Endothelial cell of umbilical vein (primary cell): ENCODE results near the gene BCR. TPM values are rescaled to one million over a fixed set of nuclear protein-coding genes. Genes with fewer than 3 reads are reported as not detected.

Experiments
- BruUV-seq: library from RNA; stranded (reverse); fragments of 400-500 nt; replicated peaks from 2 replicates; lab custom pipeline; 2021; lab: Mats Ljungman, UMichigan
- CTCF ChIA-PET: fragments of 300-600, 350-600 bp; sonication (Branson Sonifier 250); formaldehyde crosslinking; loops from one replicate; lab custom pipeline; 2021; ENCODE audit warnings: antibody characterized with exemption, inconsistent platforms; lab: Charles Lee
- POLR2A ChIA-PET: fragments of 300-600, 350-600 bp; sonication (Branson Sonifier 250); formaldehyde crosslinking; loops from one replicate; lab custom pipeline; 2021; ENCODE audit warnings: antibody characterized with exemption, inconsistent platforms; lab: Charles Lee
- DNase-seq: peaks from one replicate; pipeline ENCODE4 v3.0.0-alpha.2; 2011; ENCODE audit warnings: low read depth, low spot score
- FAIRE-seq: peaks from 2 replicates; lab custom pipeline; 2011; peaks lifted over from hg19 to GRCh38; lab: Jason Lieb, UNC
- H2AFZ ChIP-seq: 2 replicates; pipeline ENCODE4 v1.6.0; 2012; ENCODE audit warnings: low read depth, low read length, control low read depth, inconsistent platforms
- H3K27ac ChIP-seq: 2 replicates; pipeline ENCODE4 v1.5.1; 2011; ENCODE audit warnings: low read depth, mild to moderate bottlenecking, control low read depth, low read length, moderate library complexity; ENCODE audit not compliant: insufficient read depth
- H3K27me3 ChIP-seq, 2 experiments: 2 replicates each; pipeline versions ENCODE4 v1.6.0 to v1.6.1; 2011; ENCODE audit warnings: low read length in 2 of 2, mixed read lengths in 1 of 2; ENCODE audit not compliant: control insufficient read depth in 2 of 2, insufficient read depth in 2 of 2
- H3K36me3 ChIP-seq, 2 experiments: 2 replicates in 1 of 2; 3 replicates in 1 of 2; pipeline ENCODE4 v1.5.1; 2011; ENCODE audit warnings: low read length in 2 of 2, mild to moderate bottlenecking in 1 of 2, moderate library complexity in 1 of 2; ENCODE audit not compliant: control insufficient read depth in 2 of 2, insufficient read depth in 2 of 2; ENCODE audit errors: extremely low read depth in 1 of 2
- H3K4me1 ChIP-seq: 3 replicates; pipeline ENCODE4 v1.5.1; 2011; ENCODE audit warnings: mild to moderate bottlenecking, low read length; ENCODE audit not compliant: control insufficient read depth, insufficient read depth; ENCODE audit errors: extremely low read depth
- H3K4me2 ChIP-seq: 2 replicates; pipeline ENCODE4 v1.6.1; 2011; ENCODE audit warnings: low read length, control low read depth, mixed read lengths; ENCODE audit not compliant: insufficient read depth
- H3K4me3 ChIP-seq, 3 experiments: fragments of 200-600 bp in 1 of 3; sonication (generic), shearing (Covaris generic) in 1 of 3; replicated peaks in 1 of 3; 2 replicates each; pipeline ENCODE4 v1.5.1; 2011 to 2016; ENCODE audit warnings: control low read depth in 3 of 3, low read length in 3 of 3, mild to moderate bottlenecking in 2 of 3, inconsistent platforms in 1 of 3, low read depth in 1 of 3, moderate library complexity in 1 of 3; ENCODE audit not compliant: insufficient read depth in 1 of 3
- H3K79me2 ChIP-seq: 2 replicates; pipeline ENCODE4 v1.6.0; 2012; ENCODE audit warnings: low read length, inconsistent platforms; ENCODE audit not compliant: control insufficient read depth, insufficient read depth
- H3K9ac ChIP-seq: replicated peaks from 2 replicates; pipeline ENCODE3; 2011; ENCODE audit warnings: low read length, control low read depth; ENCODE audit not compliant: insufficient read depth; ENCODE audit errors: extremely low read depth
- H3K9me1 ChIP-seq: replicated peaks from 3 replicates; pipeline ENCODE4 v1.6.0; 2011; ENCODE audit warnings: mild to moderate bottlenecking, low read length; ENCODE audit not compliant: control insufficient read depth, insufficient read depth; ENCODE audit errors: extremely low read depth
- H3K9me3 ChIP-seq: replicated peaks from 2 replicates; pipeline ENCODE4 v1.5.1; 2012; ENCODE audit warnings: low read length, inconsistent platforms; ENCODE audit not compliant: control insufficient read depth, insufficient read depth
- H4K20me1 ChIP-seq: replicated peaks from 2 replicates; pipeline ENCODE3; 2011; ENCODE audit warnings: mild to moderate bottlenecking, low read length; ENCODE audit not compliant: control insufficient read depth, insufficient read depth; ENCODE audit errors: extremely low read depth
- EZH2 ChIP-seq: IDR thresholded peaks from 2 replicates; pipeline ENCODE4 v1.6.1; 2012; ENCODE audit warnings: borderline replicate concordance, low read depth, mild to moderate bottlenecking, moderate library complexity, low read length, inconsistent platforms; ENCODE audit not compliant: severe bottlenecking
- FOS ChIP-seq: IDR thresholded peaks from 2 replicates; pipeline ENCODE4 v1.6.1; 2011; ENCODE audit warnings: mild to moderate bottlenecking, low read length, moderate library complexity, borderline replicate concordance; ENCODE audit not compliant: insufficient read depth
- GATA2 ChIP-seq: IDR thresholded peaks from 2 replicates; pipeline ENCODE4 v1.7.0; 2011; ENCODE audit warnings: low read depth, mild to moderate bottlenecking, moderate library complexity, mixed read lengths, low read length; ENCODE audit not compliant: insufficient read length, insufficient read depth
- JUN ChIP-seq: IDR thresholded peaks from 2 replicates; pipeline ENCODE4 v1.6.1; 2011; ENCODE audit warnings: borderline replicate concordance, low read depth; ENCODE audit not compliant: insufficient read length, insufficient read depth
- MYC ChIP-seq: IDR thresholded peaks from one replicate; pipeline ENCODE4 v1.6.1; 2011; ENCODE audit warnings: mild to moderate bottlenecking, low read depth, low read length
- POLR2A ChIP-seq: IDR thresholded peaks from 2 replicates; pipeline ENCODE4 v1.6.1; 2012; ENCODE audit warnings: low read depth, mild to moderate bottlenecking, control low read depth, low read length
- POLR2AphosphoS5 ChIP-seq: IDR thresholded peaks from 2 replicates; pipeline ENCODE4 v1.6.1; 2012; ENCODE audit warnings: low read depth, mild to moderate bottlenecking, control low read depth, low read length, moderate library complexity; ENCODE audit not compliant: insufficient read depth
- dilution Hi-C: fragments of 300-500 bp; cut with MboI; formaldehyde crosslinking; loops from one replicate; pipeline ENCODE4 v1.15.0; 2019; ENCODE audit warnings: low sequenced_read_pairs; ENCODE audit not compliant: extremely low pct_ligation_motif_present
- intact Hi-C: fragments of 100-400 bp; cut with micrococcal nuclease; formaldehyde crosslinking; loops from one replicate; pipeline ENCODE4 v1.10.0; 2022
- polyA plus RNA-seq, 4 experiments: library from polyadenylated mRNA; depleted of rRNA in 3 of 4; stranded (reverse) in 3 of 4; unstranded in 1 of 4; fragments of >200 nt; gene quantifications; 2 replicates each; pipeline versions ENCODE4 v1.2.1 to v1.2.3, GENCODE V29; 2011 to 2012; ENCODE audit warnings: missing spikeins in 1 of 4
- total RNA-seq: library from RNA; stranded (reverse); gene quantifications from 2 replicates; pipeline ENCODE4 v1.2.3, GENCODE V29; 2021
- TF ChIP-seq, protein P1 (sequence below), 2 donors: IDR thresholded peaks; 1 replicate in 1 of 2; 2 replicates in 1 of 2; pipeline ENCODE4 v1.5.1; 2011; ENCODE audit warnings: low read length in 2 of 2, mild to moderate bottlenecking in 2 of 2, moderate library complexity in 2 of 2, control low read depth in 1 of 2, inconsistent platforms in 1 of 2, low read depth in 1 of 2; ENCODE audit not compliant: insufficient read depth in 1 of 2; ENCODE audit errors: extremely low read depth in 1 of 2
- TF ChIP-seq, protein P2 (sequence below): IDR thresholded peaks from 2 replicates; pipeline ENCODE4 v1.6.1; 2011; ENCODE audit not compliant: insufficient read depth, insufficient read length

BCR gene
- total and polyA plus RNA-seq, 2 donors (not counting 3 experiments of a cell fraction or from before 2014, with no cell fraction given), result 129 to 141 TPM

DNA sequence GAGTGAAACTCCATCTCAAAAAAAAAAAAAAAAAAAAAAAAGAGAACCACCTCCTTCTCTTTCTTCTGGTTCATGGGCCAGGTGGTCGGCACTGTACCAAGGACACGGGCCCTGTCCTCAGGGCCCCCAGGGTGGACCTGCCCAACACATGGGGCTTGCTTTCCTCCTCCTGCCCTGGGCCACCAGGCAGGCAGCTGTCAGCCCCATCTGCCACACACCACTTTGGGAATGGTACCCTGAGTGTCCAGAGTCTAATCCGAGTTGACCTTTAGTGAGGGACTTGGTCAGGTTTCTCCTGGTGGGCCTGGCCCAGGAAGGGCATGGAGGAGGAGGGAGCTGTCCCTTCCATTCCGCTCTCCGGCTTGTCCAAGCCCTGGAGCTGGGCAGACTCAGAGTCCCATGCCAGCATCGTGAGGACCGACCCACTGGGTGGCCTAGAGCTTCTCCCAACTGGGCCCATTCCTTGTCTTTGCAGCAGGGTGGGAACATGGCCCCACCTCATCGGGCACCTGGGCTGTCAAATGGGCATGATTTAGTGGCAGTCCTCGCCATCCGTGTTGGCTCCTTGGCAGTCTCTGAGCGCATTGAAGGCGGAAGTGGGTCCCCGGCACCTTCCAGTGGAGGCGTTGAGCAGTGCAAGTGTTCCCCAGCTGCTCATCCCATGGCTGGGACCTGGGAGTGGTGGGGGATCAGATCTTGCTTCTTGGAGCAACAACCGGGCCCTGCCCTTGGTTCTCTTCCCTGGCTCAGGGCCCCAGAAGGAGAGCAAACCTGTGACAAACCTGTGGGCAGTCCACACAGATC is 94.8 kb downstream of the BCR start:
- BruUV-seq, result no TSS peak
- H3K4me1 ChIP-seq, result peaks cover 8% of the 10 kb centered on the region
- peaks cover 4% of the 10 kb centered on the region for H3K79me2 ChIP-seq
- FAIRE-seq, result no peak
- no peak overlapping the region for H3K27ac ChIP-seq
- TF ChIP-seq EZH2 (no peak), MYC (no peak), FOS (no peak), POLR2A (no peak), GATA2 (no peak), JUN (no peak), POLR2AphosphoS5 (no peak)
- TF ChIP-seq, protein P1, sequence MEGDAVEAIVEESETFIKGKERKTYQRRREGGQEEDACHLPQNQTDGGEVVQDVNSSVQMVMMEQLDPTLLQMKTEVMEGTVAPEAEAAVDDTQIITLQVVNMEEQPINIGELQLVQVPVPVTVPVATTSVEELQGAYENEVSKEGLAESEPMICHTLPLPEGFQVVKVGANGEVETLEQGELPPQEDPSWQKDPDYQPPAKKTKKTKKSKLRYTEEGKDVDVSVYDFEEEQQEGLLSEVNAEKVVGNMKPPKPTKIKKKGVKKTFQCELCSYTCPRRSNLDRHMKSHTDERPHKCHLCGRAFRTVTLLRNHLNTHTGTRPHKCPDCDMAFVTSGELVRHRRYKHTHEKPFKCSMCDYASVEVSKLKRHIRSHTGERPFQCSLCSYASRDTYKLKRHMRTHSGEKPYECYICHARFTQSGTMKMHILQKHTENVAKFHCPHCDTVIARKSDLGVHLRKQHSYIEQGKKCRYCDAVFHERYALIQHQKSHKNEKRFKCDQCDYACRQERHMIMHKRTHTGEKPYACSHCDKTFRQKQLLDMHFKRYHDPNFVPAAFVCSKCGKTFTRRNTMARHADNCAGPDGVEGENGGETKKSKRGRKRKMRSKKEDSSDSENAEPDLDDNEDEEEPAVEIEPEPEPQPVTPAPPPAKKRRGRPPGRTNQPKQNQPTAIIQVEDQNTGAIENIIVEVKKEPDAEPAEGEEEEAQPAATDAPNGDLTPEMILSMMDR (IDR thresholded peaks at IDR 0.05; ENCODE audit: extremely low read depth in 1 of 2, insufficient read depth in 1 of 2, low read depth in 1 of 2, low read length in 2 of 2), result no peak
- TF ChIP-seq, protein P2, sequence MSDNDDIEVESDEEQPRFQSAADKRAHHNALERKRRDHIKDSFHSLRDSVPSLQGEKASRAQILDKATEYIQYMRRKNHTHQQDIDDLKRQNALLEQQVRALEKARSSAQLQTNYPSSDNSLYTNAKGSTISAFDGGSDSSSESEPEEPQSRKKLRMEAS, result no peak
- dilution Hi-C loops (no loop called here), intact Hi-C loops (no loop called here)
- peaks cover 15 to 78% of the 10 kb centered on the region in 2 experiments for H3K36me3 ChIP-seq
- H3K9me1 ChIP-seq, result no peaks in the 10 kb centered on the region
- H3K9ac ChIP-seq, result no peak overlapping the region
- no peak for DNase-seq
- no peak overlapping the region for H3K4me3 ChIP-seq
- ChIA-PET POLR2A (no interaction called here), CTCF (interaction anchor here (1.7 kb wide), 1 partner anchor 96 kb away, joined by 5 read pairs; no protein-coding TSS in a partner anchor)
- no peaks in the 10 kb centered on the region for H4K20me1 ChIP-seq
- H2AFZ ChIP-seq, result no peak overlapping the region
- H3K9me3 ChIP-seq, result no peaks in the 10 kb centered on the region
- no peak overlapping the region for H3K4me2 ChIP-seq
- no peaks in the 10 kb centered on the region for H3K27me3 ChIP-seq
